Natural killer cell treated with Interleukin-12 subunit alpha and Interleukin-12 subunit beta and Interleukin-15 and Interleukin-18, amount 100 ng/mL, for 72 hours (primary cell): ENCODE results near the gene MPP2. TPM values are rescaled to one million over a fixed set of nuclear protein-coding genes. Genes with fewer than 3 reads are reported as not detected.

Experiments
- ATAC-seq, 2 donors: fragments of 150-1000 bp; cut with Tn5 transposase in 1 of 2; sonication (Bioruptor Pico), chemical (Tn5 transposase) in 1 of 2; 2 replicates each; pipeline ENCODE4 v1.10.0; 2021
- DNase-seq: peaks from one replicate; pipeline ENCODE4 v3.0.0; 2022; ENCODE audit warnings: low spot score
- H3K27ac Mint-ChIP-seq, 2 donors: 1 replicate in 1 of 2; 2 replicates in 1 of 2; pipeline ENCODE4 v1.8.0; 2022; ENCODE audit warnings: mixed read lengths in 2 of 2, mild to moderate bottlenecking in 1 of 2, moderate library complexity in 1 of 2
- H3K27me3 Mint-ChIP-seq, 2 donors: 1 replicate in 1 of 2; 2 replicates in 1 of 2; pipeline ENCODE4 v1.8.0; 2022; ENCODE audit warnings: mixed read lengths in 2 of 2
- H3K36me3 Mint-ChIP-seq: one replicate; pipeline ENCODE4 v1.8.0; 2022; ENCODE audit warnings: mixed read lengths
- H3K4me1 Mint-ChIP-seq, 2 donors: 1 replicate in 1 of 2; 2 replicates in 1 of 2; pipeline ENCODE4 v1.8.0; 2022; ENCODE audit warnings: low read depth in 2 of 2, mixed read lengths in 2 of 2, mild to moderate bottlenecking in 1 of 2
- H3K4me3 Mint-ChIP-seq: one replicate; pipeline ENCODE4 v1.8.0; 2022; ENCODE audit warnings: mixed read lengths
- H3K9me3 Mint-ChIP-seq: 2 replicates; pipeline ENCODE4 v1.8.0; 2022; ENCODE audit warnings: mixed read lengths
- total RNA-seq, 2 donors: library from RNA; stranded (reverse); gene quantifications; one replicate each; pipeline ENCODE4 v1.2.3, GENCODE V29; 2022

MPP2 gene, protein sequence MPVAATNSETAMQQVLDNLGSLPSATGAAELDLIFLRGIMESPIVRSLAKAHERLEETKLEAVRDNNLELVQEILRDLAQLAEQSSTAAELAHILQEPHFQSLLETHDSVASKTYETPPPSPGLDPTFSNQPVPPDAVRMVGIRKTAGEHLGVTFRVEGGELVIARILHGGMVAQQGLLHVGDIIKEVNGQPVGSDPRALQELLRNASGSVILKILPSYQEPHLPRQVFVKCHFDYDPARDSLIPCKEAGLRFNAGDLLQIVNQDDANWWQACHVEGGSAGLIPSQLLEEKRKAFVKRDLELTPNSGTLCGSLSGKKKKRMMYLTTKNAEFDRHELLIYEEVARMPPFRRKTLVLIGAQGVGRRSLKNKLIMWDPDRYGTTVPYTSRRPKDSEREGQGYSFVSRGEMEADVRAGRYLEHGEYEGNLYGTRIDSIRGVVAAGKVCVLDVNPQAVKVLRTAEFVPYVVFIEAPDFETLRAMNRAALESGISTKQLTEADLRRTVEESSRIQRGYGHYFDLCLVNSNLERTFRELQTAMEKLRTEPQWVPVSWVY
- total RNA-seq = under 1 TPM; 0.47 to 0.64 TPM

- DNase-seq = no peak
- Mint-ChIP-seq H3K9me3 (no peaks in the 10 kb centered on the region), H3K4me3 (peak within 1 kb of the TSS; percentile 58), H3K36me3 (no peaks in the 10 kb centered on the region), H3K27me3 (peaks cover 7 to 9% of the 10 kb centered on the region in 2 donors), H3K4me1 (peaks cover 0 to 6% of the 10 kb centered on the region in 2 donors), H3K27ac (no peak within 1 kb of the TSS)
- ATAC-seq = peak; percentile 55 to 56
Observed at GRCh38 chr17:43907425-43907981, at the start of gene MPP2. Gene MPP2, minus strand, starts transcription at chr17:43907536. Its CDS starts 3,076 bp downstream, at chr17:43904460.

- H3K4me3 Mint-ChIP-seq = no peak overlapping the region
- H3K27ac Mint-ChIP-seq = no peak overlapping the region
- H3K4me1 Mint-ChIP-seq = peaks cover 0 to 2% of the 10 kb centered on the region in 2 donors
- no peaks in the 10 kb centered on the region for H3K36me3 Mint-ChIP-seq
- ATAC-seq (no peak), DNase-seq (peak; percentile 35)
- peaks cover 27 to 30% of the 10 kb centered on the region in 2 donors for H3K27me3 Mint-ChIP-seq
- H3K9me3 Mint-ChIP-seq = no peaks in the 10 kb centered on the region
Observed at GRCh38 chr17:43956222-43956621, 48.9 kb upstream of the MPP2 start.

GRCh38 chr17:43953746-43954145, 46.4 kb upstream of the MPP2 start, which contains the start of gene PYY:
Gene PYY, minus strand, starts transcription at chr17:43953940. Its CDS starts 457 bp downstream, at chr17:43953483.
- no peaks in the 10 kb centered on the region for H3K9me3 Mint-ChIP-seq
- no peaks in the 10 kb centered on the region for H3K36me3 Mint-ChIP-seq
- peaks cover 31 to 46% of the 10 kb centered on the region in 2 donors for H3K27me3 Mint-ChIP-seq
- H3K4me1 Mint-ChIP-seq = peaks cover 0 to 2% of the 10 kb centered on the region in 2 donors
- ATAC-seq (no peak), DNase-seq (peak; percentile 39)
- H3K27ac Mint-ChIP-seq = no peak within 1 kb of the TSS
- no peak within 1 kb of the TSS for H3K4me3 Mint-ChIP-seq

DNA sequence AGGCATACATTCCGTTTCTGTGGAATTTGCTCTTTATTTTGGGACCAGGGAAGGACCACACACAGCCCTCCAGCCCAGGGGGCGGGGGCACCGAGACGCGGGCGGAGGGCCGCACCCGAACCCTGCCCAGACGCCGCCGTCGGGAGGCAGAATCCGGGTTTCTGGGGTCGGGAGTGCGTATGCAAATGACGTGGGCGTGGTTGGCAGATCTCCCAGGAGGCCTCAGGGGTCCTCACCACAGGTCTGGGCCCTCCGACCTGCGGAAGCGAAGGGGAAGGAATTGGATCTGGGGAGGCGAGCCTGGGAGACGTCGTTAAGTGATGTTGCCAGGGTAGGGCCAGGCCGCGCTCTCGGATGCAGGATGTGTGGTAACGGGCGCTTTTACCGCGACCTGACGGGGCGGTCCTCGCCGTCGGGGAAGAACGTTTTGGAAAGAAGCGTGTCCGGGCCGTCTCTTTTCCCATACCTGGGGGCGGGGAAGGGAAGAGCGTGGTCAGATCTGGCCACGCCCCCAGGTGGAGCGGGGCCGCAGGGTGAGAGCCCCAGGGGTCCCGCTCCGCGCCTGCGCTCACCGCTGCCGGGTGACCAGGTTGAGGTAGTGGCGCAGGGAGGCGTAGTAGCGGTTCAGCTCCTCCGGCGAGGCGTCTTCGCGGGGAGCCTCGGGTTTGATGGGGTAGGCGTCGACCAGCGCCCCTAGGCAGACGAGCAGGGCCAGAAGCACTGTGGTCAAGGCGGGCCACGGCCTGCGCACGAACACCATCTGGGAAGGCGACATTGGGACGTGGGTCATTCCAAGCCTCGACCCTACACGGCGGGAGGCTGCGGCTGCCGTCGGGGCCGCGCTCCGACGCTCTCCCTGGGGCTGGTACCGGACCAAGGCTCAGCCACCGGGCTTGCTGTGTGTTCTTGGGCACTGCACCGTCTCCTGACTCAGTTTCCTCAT, 45.7 kb upstream of the MPP2 start:
- peak; percentile 47 for DNase-seq
- H3K4me1 Mint-ChIP-seq = peaks cover 0 to 2% of the 10 kb centered on the region in 2 donors

GRCh38 chr17:43952351-43952723, 45.0 kb upstream of the MPP2 start:
- DNase-seq (no peak), ATAC-seq (no peak)
- Mint-ChIP-seq H3K27me3 (peaks cover 31 to 46% of the 10 kb centered on the region in 2 donors), H3K36me3 (no peaks in the 10 kb centered on the region), H3K9me3 (no peaks in the 10 kb centered on the region), H3K4me3 (no peak overlapping the region), H3K4me1 (peaks cover 0 to 2% of the 10 kb centered on the region in 2 donors), H3K27ac (no peak overlapping the region)

More for the DNA sequence above, 45.7 kb upstream of the MPP2 start:
- no peak overlapping the region for H3K4me3 Mint-ChIP-seq
- H3K36me3 Mint-ChIP-seq = no peaks in the 10 kb centered on the region
- H3K9me3 Mint-ChIP-seq = no peaks in the 10 kb centered on the region
- no peak for ATAC-seq
- no peak overlapping the region for H3K27ac Mint-ChIP-seq
- peaks cover 31 to 46% of the 10 kb centered on the region in 2 donors for H3K27me3 Mint-ChIP-seq

- peaks cover 31 to 46% of the 10 kb centered on the region in 2 donors for H3K27me3 Mint-ChIP-seq
- no peaks in the 10 kb centered on the region for H3K36me3 Mint-ChIP-seq
- H3K27ac Mint-ChIP-seq = no peak overlapping the region
- ATAC-seq (no peak), DNase-seq (no peak)
- no peak overlapping the region for H3K4me3 Mint-ChIP-seq
- H3K4me1 Mint-ChIP-seq = peaks cover 0 to 2% of the 10 kb centered on the region in 2 donors
- no peaks in the 10 kb centered on the region for H3K9me3 Mint-ChIP-seq
Observed at GRCh38 chr17:43951750-43952149, 44.4 kb upstream of the MPP2 start.

- peaks cover 0 to 2% of the 10 kb centered on the region in 2 donors for H3K4me1 Mint-ChIP-seq
- DNase-seq (peak; percentile 16), ATAC-seq (no peak)
- no peak overlapping the region for H3K27ac Mint-ChIP-seq
- H3K4me3 Mint-ChIP-seq = no peak overlapping the region
- H3K27me3 Mint-ChIP-seq = peaks cover 33 to 42% of the 10 kb centered on the region in 2 donors
- H3K36me3 Mint-ChIP-seq = no peaks in the 10 kb centered on the region
- no peaks in the 10 kb centered on the region for H3K9me3 Mint-ChIP-seq
Observed at GRCh38 chr17:43950554-43950953, 43.2 kb upstream of the MPP2 start.

- H3K27me3 Mint-ChIP-seq = peaks cover 29 to 38% of the 10 kb centered on the region in 2 donors
- DNase-seq = peak; percentile 50
- H3K4me1 Mint-ChIP-seq = peaks cover 0 to 2% of the 10 kb centered on the region in 2 donors
- no peak overlapping the region for H3K27ac Mint-ChIP-seq
- no peak for ATAC-seq
- H3K36me3 Mint-ChIP-seq = no peaks in the 10 kb centered on the region
- no peak overlapping the region for H3K4me3 Mint-ChIP-seq
- no peaks in the 10 kb centered on the region for H3K9me3 Mint-ChIP-seq
Observed at GRCh38 chr17:43949781-43950180, 42.4 kb upstream of the MPP2 start.

- Mint-ChIP-seq H3K9me3 (no peaks in the 10 kb centered on the region), H3K4me3 (no peak overlapping the region), H3K27ac (no peak overlapping the region), H3K27me3 (peaks cover 13 to 21% of the 10 kb centered on the region in 2 donors), H3K4me1 (peaks cover 0 to 4% of the 10 kb centered on the region in 2 donors), H3K36me3 (no peaks in the 10 kb centered on the region)
- ATAC-seq = no peak
- no peak for DNase-seq
Observed at GRCh38 chr17:43946781-43947180, 39.4 kb upstream of the MPP2 start.

DNA sequence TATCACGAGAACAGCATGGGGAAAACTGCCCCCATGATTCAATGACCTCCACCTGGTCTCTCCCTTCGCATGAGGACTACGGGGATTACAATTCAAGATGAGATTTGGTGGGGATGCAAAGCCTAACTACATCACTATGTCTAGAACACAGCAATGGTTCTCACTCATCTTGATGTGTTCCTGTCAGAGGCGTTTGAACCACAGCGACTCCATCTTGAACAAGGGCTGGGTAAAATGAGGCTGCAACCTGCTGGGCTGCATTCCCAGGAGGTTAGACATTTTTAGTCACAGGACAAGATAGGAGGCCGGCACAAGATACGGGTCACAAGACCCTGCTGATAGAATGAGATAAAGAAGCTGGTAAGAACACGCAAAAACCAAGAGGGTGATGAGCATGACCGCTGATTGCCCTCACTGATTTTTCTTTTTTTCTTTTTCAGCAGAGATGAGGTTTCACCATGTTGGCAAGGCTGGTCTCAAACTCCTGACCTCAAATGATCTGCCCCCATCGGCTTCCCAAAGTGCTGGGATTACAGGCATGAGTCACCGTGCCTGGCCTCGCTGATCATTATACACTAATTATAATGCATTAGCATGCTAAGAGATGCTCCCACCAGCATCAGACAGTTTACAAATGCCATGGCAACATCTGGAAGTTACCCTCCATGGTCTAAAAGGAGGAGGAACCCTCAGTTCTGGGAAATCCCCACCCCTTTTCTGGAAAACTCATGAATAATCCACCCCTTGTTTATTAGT, 37.9 kb upstream of the MPP2 start:
- peaks cover 3 to 10% of the 10 kb centered on the region in 2 donors for H3K27me3 Mint-ChIP-seq
- no peaks in the 10 kb centered on the region for H3K36me3 Mint-ChIP-seq
- H3K4me3 Mint-ChIP-seq = no peak overlapping the region
- ATAC-seq (no peak), DNase-seq (no peak)
- no peak overlapping the region for H3K27ac Mint-ChIP-seq
- H3K4me1 Mint-ChIP-seq = peaks cover 0 to 4% of the 10 kb centered on the region in 2 donors
- H3K9me3 Mint-ChIP-seq = no peaks in the 10 kb centered on the region

DNA sequence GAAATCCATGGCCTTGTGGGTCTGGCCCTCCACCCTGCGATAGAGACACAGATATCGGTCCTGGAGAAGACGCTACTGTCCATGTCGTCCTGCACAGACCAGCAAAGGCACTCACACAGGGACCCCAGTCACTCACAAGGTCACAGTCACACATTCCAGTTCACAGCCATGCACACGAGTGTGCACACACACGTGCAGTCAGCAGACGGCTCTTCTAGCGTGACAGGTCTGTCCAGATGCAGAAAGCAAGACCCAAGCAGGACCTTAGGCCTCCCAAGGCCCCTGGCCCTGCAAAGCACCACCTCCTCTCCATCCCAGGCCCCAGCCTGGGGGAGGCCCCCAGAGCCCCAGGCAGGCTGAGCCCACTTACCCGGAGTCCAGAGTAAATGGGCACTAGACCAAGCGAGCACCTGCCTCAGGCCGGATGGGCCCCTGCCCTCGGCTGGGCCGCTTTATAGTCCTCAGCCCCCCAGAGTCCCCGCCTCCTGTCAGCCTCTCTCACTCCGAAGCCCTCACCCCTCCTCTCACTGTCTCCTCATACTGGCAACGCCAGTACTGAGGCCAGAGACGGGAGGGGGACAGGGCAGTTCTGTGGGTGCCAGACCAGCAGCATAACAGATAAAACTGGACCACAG, 34.8 kb upstream of the MPP2 start, which contains the start of gene PPY:
Gene PPY (minus strand): TSS at position 426 of the 635 bp plus-strand sequence. CDS start 822 bp downstream, outside the sequence.
- DNase-seq = no peak
- Mint-ChIP-seq H3K36me3 (no peaks in the 10 kb centered on the region), H3K4me1 (peaks cover 0 to 14% of the 10 kb centered on the region in 2 donors), H3K4me3 (no peak within 1 kb of the TSS), H3K9me3 (no peaks in the 10 kb centered on the region), H3K27ac (no peak within 1 kb of the TSS), H3K27me3 (peaks cover 5 to 8% of the 10 kb centered on the region in 2 donors)
- ATAC-seq = no peak

- H3K4me3 Mint-ChIP-seq = no peak overlapping the region
- H3K36me3 Mint-ChIP-seq = no peaks in the 10 kb centered on the region
- no peak for ATAC-seq
- H3K27ac Mint-ChIP-seq = no peak overlapping the region
- no peak for DNase-seq
- peaks cover 11 to 13% of the 10 kb centered on the region in 2 donors for H3K27me3 Mint-ChIP-seq
- H3K4me1 Mint-ChIP-seq = peaks cover 0 to 15% of the 10 kb centered on the region in 2 donors
- H3K9me3 Mint-ChIP-seq = no peaks in the 10 kb centered on the region
Observed at GRCh38 chr17:43940630-43941029, 33.3 kb upstream of the MPP2 start.
